Measurements from ENCODE around the gene HSH2D. TPM values are rescaled to one million over a fixed set of nuclear protein-coding genes. Genes with fewer than 3 reads are reported as not detected.

The HSH2D gene
- total and polyA plus RNA-seq, 9 of the 15 experiments (the other 6 are each of a cell fraction or from before 2014, with no cell fraction given): 0.03 to 1.1 (median 0.35) TPM; not detected in 1

GRCh38 chr19:16160943-16161560 lies 17.6 kb downstream of the HSH2D start (continued):
- TF ChIP-seq ELK3 (CRISPR knock-in tag; IDR thresholded peaks at IDR 0.05): no peak
- no peak for TF ChIP-seq NCOA4 (IDR thresholded peaks at IDR 0.05; ENCODE audit: partially characterized antibody)
- TF ChIP-seq RCOR1 (IDR thresholded peaks at IDR 0.05; ENCODE audit: borderline replicate concordance in 1 of 2, low read depth in 2 of 2, low read length in 2 of 2): peak in 1 of 2 experiments; percentile 77; a peak in 2 of 4 replicates
- no peak for TF ChIP-seq STAT6 (CRISPR knock-in tag; IDR thresholded peaks at IDR 0.05)
- TF ChIP-seq ELK1 (CRISPR knock-in tag; IDR thresholded peaks at IDR 0.05): no peak
- no peak for TF ChIP-seq PHB (CRISPR knock-in tag; IDR thresholded peaks at IDR 0.05)
- no peak for TF ChIP-seq MXI1 (IDR thresholded peaks at IDR 0.05; ENCODE audit: low read depth, low read length)
- TF ChIP-seq ZNF592 (IDR thresholded peaks at IDR 0.05): no peak
- no peak for TF ChIP-seq TGIF2 (CRISPR knock-in tag; IDR thresholded peaks at IDR 0.05)
- TF ChIP-seq CXXC5 (CRISPR knock-in tag; IDR thresholded peaks at IDR 0.05): no peak
- no peak for TF ChIP-seq PRMT5 (CRISPR knock-in tag; IDR thresholded peaks at IDR 0.05)
- TF ChIP-seq SUPT5H (IDR thresholded peaks at IDR 0.05): no peak
- TF ChIP-seq EHMT2 (IDR thresholded peaks at IDR 0.05): no peak
- TF ChIP-seq JUNB (CRISPR knock-in tag; conservative IDR thresholded peaks at IDR 0.05): no peak
- TF ChIP-seq CCNT2 (IDR thresholded peaks at IDR 0.05; ENCODE audit: borderline replicate concordance, extremely low read depth, insufficient read length, low read depth, low read length): no peak
- TF ChIP-seq MXD1 (CRISPR knock-in tag; IDR thresholded peaks at IDR 0.05; ENCODE audit: borderline replicate concordance, poor library complexity, severe bottlenecking): no peak

Measured in K562 (cell line).